Liver (tissue), 9 donors: ENCODE data around the gene KIF21A. TPM values are rescaled to one million over a fixed set of nuclear protein-coding genes. Genes with fewer than 3 reads are reported as not detected.

Experiments used
- DNase-seq: peaks from one replicate; pipeline ENCODE4 v3.0.0-alpha.2; 2017; ENCODE audit warnings: low spot score
- H3K27ac ChIP-seq, 2 donors: one replicate each; pipeline ENCODE4 v1.7.0; 2013; ENCODE audit warnings: inconsistent platforms in 2 of 2, low read length in 2 of 2, control low read depth in 1 of 2, low read depth in 1 of 2, mild to moderate bottlenecking in 1 of 2
- H3K27me3 ChIP-seq, 4 donors: one replicate each; pipeline versions ENCODE4 v1.6.1 to v1.7.0; 2013; ENCODE audit warnings: low read length in 3 of 4, inconsistent platforms in 1 of 4, mild to moderate bottlenecking in 1 of 4, moderate library complexity in 1 of 4; ENCODE audit not compliant: control insufficient read depth in 4 of 4, insufficient read depth in 4 of 4
- H3K36me3 ChIP-seq, 4 donors: one replicate each; pipeline versions ENCODE4 v1.6.1 to v1.7.0; 2013; ENCODE audit warnings: low read length in 3 of 4, mild to moderate bottlenecking in 3 of 4, low read depth in 1 of 4, moderate library complexity in 1 of 4; ENCODE audit not compliant: control insufficient read depth in 4 of 4, insufficient read depth in 3 of 4
- H3K4me1 ChIP-seq, 4 donors: one replicate each; pipeline versions ENCODE4 v1.6.1 to v1.7.0; 2013; ENCODE audit warnings: low read length in 3 of 4, mild to moderate bottlenecking in 3 of 4, moderate library complexity in 1 of 4; ENCODE audit not compliant: control insufficient read depth in 4 of 4, insufficient read depth in 4 of 4
- H3K4me3 ChIP-seq, 3 donors: one replicate each; pipeline versions ENCODE4 v1.6.1 to v1.7.0; 2013; ENCODE audit warnings: low read length in 3 of 3, control low read depth in 1 of 3, low read depth in 1 of 3, mild to moderate bottlenecking in 1 of 3
- H3K9ac ChIP-seq, 2 donors: one replicate each; pipeline ENCODE4 v1.7.0; 2013; ENCODE audit warnings: low read length in 2 of 2, mild to moderate bottlenecking in 2 of 2, moderate library complexity in 2 of 2, control low read depth in 1 of 2, low read depth in 1 of 2
- H3K9me3 ChIP-seq, 4 donors: one replicate each; pipeline versions ENCODE4 v1.6.1 to v1.7.0; 2013; ENCODE audit warnings: low read length in 3 of 4; ENCODE audit not compliant: control insufficient read depth in 4 of 4
- ATF3 ChIP-seq: IDR thresholded peaks from 2 replicates; pipeline ENCODE4 v1.6.1; 2016; ENCODE audit warnings: antibody characterized with exemption
- EGR1 ChIP-seq, 2 donors: IDR thresholded peaks; 2 replicates each; pipeline ENCODE4 v1.6.1; 2016 to 2018; ENCODE audit warnings: antibody characterized with exemption in 2 of 2, low read depth in 2 of 2
- FOXA1 ChIP-seq: IDR thresholded peaks from 2 replicates; pipeline ENCODE4 v1.6.1; 2016; ENCODE audit warnings: antibody characterized with exemption
- FOXA2 ChIP-seq: IDR thresholded peaks from 2 replicates; pipeline ENCODE4 v1.6.1; 2016; ENCODE audit warnings: antibody characterized with exemption
- GABPA ChIP-seq, 2 donors: IDR thresholded peaks in 1 of 2; conservative IDR thresholded peaks in 1 of 2; 2 replicates each; pipeline ENCODE4 v1.6.1; 2016; ENCODE audit warnings: antibody characterized with exemption in 2 of 2, mild to moderate bottlenecking in 1 of 2, moderate library complexity in 1 of 2
- HNF4A ChIP-seq, 2 donors: conservative IDR thresholded peaks; 2 replicates each; pipeline ENCODE4 v1.6.1; 2016; ENCODE audit warnings: antibody characterized with exemption in 2 of 2, mild to moderate bottlenecking in 2 of 2
- HNF4G ChIP-seq: IDR thresholded peaks from 2 replicates; pipeline ENCODE4 v1.6.1; 2016; ENCODE audit warnings: antibody characterized with exemption
- JUND ChIP-seq, 2 donors: IDR thresholded peaks; 2 replicates each; pipeline ENCODE4 v1.6.1; 2016; ENCODE audit warnings: antibody characterized with exemption in 2 of 2
- MAX ChIP-seq: IDR thresholded peaks from 2 replicates; pipeline ENCODE4 v1.6.1; 2016; ENCODE audit warnings: antibody characterized with exemption
- NR2F2 ChIP-seq: IDR thresholded peaks from 2 replicates; pipeline ENCODE4 v1.6.1; 2016; ENCODE audit warnings: antibody characterized with exemption
- RAD21 ChIP-seq, 2 donors: IDR thresholded peaks; 2 replicates each; pipeline ENCODE4 v1.6.1; 2016; ENCODE audit warnings: antibody characterized with exemption in 2 of 2, mild to moderate bottlenecking in 2 of 2
- REST ChIP-seq: IDR thresholded peaks from 2 replicates; pipeline ENCODE4 v1.6.1; 2016; ENCODE audit warnings: antibody characterized with exemption, mild to moderate bottlenecking
- RXRA ChIP-seq, 2 donors: IDR thresholded peaks; 2 replicates each; pipeline ENCODE4 v1.6.1; 2017 to 2018; ENCODE audit warnings: antibody characterized with exemption in 2 of 2, mild to moderate bottlenecking in 1 of 2
- SP1 ChIP-seq: IDR thresholded peaks from 2 replicates; pipeline ENCODE4 v1.6.1; 2018; ENCODE audit warnings: antibody characterized with exemption, mild to moderate bottlenecking
- TAF1 ChIP-seq: conservative IDR thresholded peaks from 2 replicates; pipeline ENCODE4 v1.6.1; 2016; ENCODE audit warnings: antibody characterized with exemption, mild to moderate bottlenecking
- YY1 ChIP-seq: IDR thresholded peaks from 2 replicates; pipeline ENCODE4 v1.6.1; 2016; ENCODE audit warnings: antibody characterized with exemption, mild to moderate bottlenecking
- ZBTB33 ChIP-seq: IDR thresholded peaks from 2 replicates; pipeline ENCODE4 v1.6.1; 2016; ENCODE audit warnings: antibody characterized with exemption
- WGBS: extraction: QIAGEN DNeasy Blood & Tissue Kit; methylation state at CpG from one replicate; pipeline ENCODE4 v1.1.7; 2013; 5-methylcytosine and 5-hydroxymethylcytosine counted together
- polyA plus RNA-seq, 2 donors: library from polyadenylated mRNA; stranded (reverse) in 1 of 2; unstranded in 1 of 2; fragments of 200-250 nt in 1 of 2; fragments of >200 nt in 1 of 2; fragmentation: Nextera tagmentation in 1 of 2; extraction: Ambion mirVana in 1 of 2; gene quantifications; one replicate each; pipeline versions ENCODE4 v1.2.1 to v1.2.3, GENCODE V29; 2013 to 2015
- total RNA-seq, 2 donors: library from RNA; depleted of rRNA; stranded (reverse); fragments of >200 nt; gene quantifications; one replicate each; pipeline ENCODE4 v1.2.3, GENCODE V29; 2014
- TF ChIP-seq, protein P1 (sequence below): fragments of 150-350 bp; IDR thresholded peaks from 2 replicates; pipeline ENCODE4 v1.5.1; 2017; ENCODE audit warnings: improper control_type of control experiment, low read depth, low read length; ENCODE audit not compliant: missing input control
- donor health status: healthy.
- donor health status: healthy.
- donor health status: healthy.
- donor health status: healthy.
- donor health status: healthy.

Gene KIF21A
- total and polyA plus RNA-seq, 4 donors, result 9.1 to 47.4 (median 21.0) TPM

GRCh38 chr12:39365364-39366001 is 77.4 kb downstream of the KIF21A start:
- Histone ChIP-seq H3K9ac (no peak overlapping the region), H3K36me3 (peaks cover 0 to 1% (median 0%) of the 10 kb centered on the region in 4 donors), H3K4me3 (no peak overlapping the region), H3K9me3 (no peaks in the 10 kb centered on the region), H3K4me1 (peaks cover 0 to 5% (median 3%) of the 10 kb centered on the region in 4 donors), H3K27me3 (no peaks in the 10 kb centered on the region), H3K27ac (no peak overlapping the region)
- WGBS, result 98% methylated on average over 8 of the region's 8 CpGs
- no peak for TF ChIP-seq HNF4G
- peak; percentile 51 to 52 for TF ChIP-seq RAD21 (IDR thresholded peaks at IDR 0.05)
- TF ChIP-seq FOXA2, result no peak
- TF ChIP-seq, protein P1, sequence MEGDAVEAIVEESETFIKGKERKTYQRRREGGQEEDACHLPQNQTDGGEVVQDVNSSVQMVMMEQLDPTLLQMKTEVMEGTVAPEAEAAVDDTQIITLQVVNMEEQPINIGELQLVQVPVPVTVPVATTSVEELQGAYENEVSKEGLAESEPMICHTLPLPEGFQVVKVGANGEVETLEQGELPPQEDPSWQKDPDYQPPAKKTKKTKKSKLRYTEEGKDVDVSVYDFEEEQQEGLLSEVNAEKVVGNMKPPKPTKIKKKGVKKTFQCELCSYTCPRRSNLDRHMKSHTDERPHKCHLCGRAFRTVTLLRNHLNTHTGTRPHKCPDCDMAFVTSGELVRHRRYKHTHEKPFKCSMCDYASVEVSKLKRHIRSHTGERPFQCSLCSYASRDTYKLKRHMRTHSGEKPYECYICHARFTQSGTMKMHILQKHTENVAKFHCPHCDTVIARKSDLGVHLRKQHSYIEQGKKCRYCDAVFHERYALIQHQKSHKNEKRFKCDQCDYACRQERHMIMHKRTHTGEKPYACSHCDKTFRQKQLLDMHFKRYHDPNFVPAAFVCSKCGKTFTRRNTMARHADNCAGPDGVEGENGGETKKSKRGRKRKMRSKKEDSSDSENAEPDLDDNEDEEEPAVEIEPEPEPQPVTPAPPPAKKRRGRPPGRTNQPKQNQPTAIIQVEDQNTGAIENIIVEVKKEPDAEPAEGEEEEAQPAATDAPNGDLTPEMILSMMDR, result peak; percentile 6
- DNase-seq, result no peak

- no peak overlapping the region for H3K4me3 ChIP-seq
- no peak for TF ChIP-seq NR2F2
- no peak for TF ChIP-seq HNF4G
- no peak for TF ChIP-seq ZBTB33
- TF ChIP-seq RXRA (IDR thresholded peaks at IDR 0.05), result no peak
- no peak for TF ChIP-seq REST
- TF ChIP-seq, protein P1, result no peak
- TF ChIP-seq MAX, result no peak
- no peak for TF ChIP-seq JUND (IDR thresholded peaks at IDR 0.05)
- TF ChIP-seq FOXA1, result no peak
- TF ChIP-seq SP1, result no peak
- TF ChIP-seq TAF1, result no peak
- TF ChIP-seq ATF3, result no peak
- TF ChIP-seq YY1, result no peak
- no peak for TF ChIP-seq GABPA (IDR thresholded peaks at IDR 0.05 in 1 of 2, conservative IDR thresholded peaks at IDR 0.05 in 1 of 2)
- no peak for TF ChIP-seq HNF4A (conservative IDR thresholded peaks at IDR 0.05)
- TF ChIP-seq FOXA2, result no peak
- no peak for TF ChIP-seq RAD21 (IDR thresholded peaks at IDR 0.05)
- TF ChIP-seq EGR1 (IDR thresholded peaks at IDR 0.05; ENCODE audit: low read depth in 2 of 2), result no peak
- 97% methylated on average over 2 of the region's 2 CpGs for WGBS
- no peaks in the 10 kb centered on the region for H3K9me3 ChIP-seq
- H3K27ac ChIP-seq, result no peak overlapping the region
- no peak overlapping the region for H3K9ac ChIP-seq
- peaks cover 0 to 1% (median 0%) of the 10 kb centered on the region in 4 donors for H3K36me3 ChIP-seq
- no peaks in the 10 kb centered on the region for H3K27me3 ChIP-seq
- DNase-seq, result no peak
- H3K4me1 ChIP-seq, result peaks cover 0 to 5% (median 3%) of the 10 kb centered on the region in 4 donors
These were observed 78.7 kb downstream of the KIF21A start for GRCh38 chr12:39364196-39364595.
